GM12891 (cell line): ENCODE results near the gene HMGCL.
"Not testable (repeated sequence)": the region's sequence is repeated elsewhere in the genome, so short reads cannot be mapped to it uniquely, and the experiment has no call there.

Experiments used
- PAX5 ChIP-seq: IDR thresholded peaks from 2 replicates; pipeline ENCODE4 v1.6.1; 2011; ENCODE audit warnings: low read length, moderate library complexity, mild to moderate bottlenecking; ENCODE audit not compliant: insufficient read depth, severe bottlenecking
- POLR2A ChIP-seq: IDR thresholded peaks from 2 replicates; pipeline ENCODE4 v1.6.1; 2011; ENCODE audit warnings: low read depth, low read length, control low read depth
- POLR2AphosphoS5 ChIP-seq: IDR thresholded peaks from 2 replicates; pipeline ENCODE4 v1.6.1; 2011; ENCODE audit warnings: low read depth, low read length, control low read depth
- POU2F2 ChIP-seq: IDR thresholded peaks from 2 replicates; pipeline ENCODE4 v1.6.1; 2011; ENCODE audit warnings: low read depth, mild to moderate bottlenecking, control low read depth, low read length, moderate library complexity
- SPI1 ChIP-seq: IDR thresholded peaks from 2 replicates; pipeline ENCODE4 v1.6.1; 2011; ENCODE audit warnings: low read depth, low read length, control low read depth
- TAF1 ChIP-seq: IDR thresholded peaks from 2 replicates; pipeline ENCODE4 v1.6.1; 2011; ENCODE audit warnings: low read depth, low read length, control low read depth

GRCh38 chr1:23826590-23826989 is 1.4 kb upstream of the HMGCL start:
- not testable (repeated sequence) for TF ChIP-seq POLR2A, POLR2AphosphoS5, TAF1, SPI1, POU2F2, PAX5
